Forelimb muscle (tissue), 1 donor: ENCODE measurements around the gene SORCS1. TPM values are rescaled to one million over a fixed set of nuclear protein-coding genes. Genes with fewer than 3 reads are reported as not detected.
"Not testable (repeated sequence)": the region's sequence is repeated elsewhere in the genome, so short reads cannot be mapped to it uniquely, and the experiment has no call there.

Source experiments
- DNase-seq: peaks from one replicate; pipeline ENCODE4 v3.0.0-alpha.2; 2013; ENCODE audit warnings: low read depth
- polyA plus RNA-seq: library from polyadenylated mRNA; unstranded; fragments of 120-200 nt; gene quantifications from one replicate; pipeline ENCODE4 v1.2.1, GENCODE V29; 2013; ENCODE audit not compliant: insufficient read length

SORCS1 gene
- polyA plus RNA-seq, 1 donor = 5.1 TPM

GRCh38 chr10:107051769-107052168 lies 112.7 kb downstream of the SORCS1 start:
- no peak for DNase-seq

- DNase-seq = no peak
Measured at GRCh38 chr10:107043461-107043860, 121.0 kb downstream of the SORCS1 start.

GRCh38 chr10:107037192-107038122 lies 127.0 kb downstream of the SORCS1 start:
- no peak for DNase-seq

- DNase-seq = no peak
Measured at GRCh38 chr10:107033799-107034422, 130.6 kb downstream of the SORCS1 start.

- no peak for DNase-seq
Measured at GRCh38 chr10:107032700-107033401, 131.7 kb downstream of the SORCS1 start.

GRCh38 chr10:107031931-107032699 lies 132.4 kb downstream of the SORCS1 start:
- DNase-seq = no peak

- DNase-seq = no peak
Measured at GRCh38 chr10:107028236-107028635, 136.3 kb downstream of the SORCS1 start.

GRCh38 chr10:107025676-107026075 lies 138.8 kb downstream of the SORCS1 start:
- no peak for DNase-seq

- DNase-seq = not testable (repeated sequence)
Measured at GRCh38 chr10:107024033-107024432, 140.5 kb downstream of the SORCS1 start.

GRCh38 chr10:107022600-107023354 lies 141.7 kb downstream of the SORCS1 start:
- DNase-seq = no peak

GRCh38 chr10:107019154-107019553 lies 145.4 kb downstream of the SORCS1 start:
- no peak for DNase-seq

GRCh38 chr10:107013258-107014006 lies 151.1 kb downstream of the SORCS1 start:
- DNase-seq = no peak

- DNase-seq = no peak
Measured at GRCh38 chr10:107011992-107012391, 152.5 kb downstream of the SORCS1 start.

- no peak for DNase-seq
Measured at GRCh38 chr10:107011105-107011504, 153.4 kb downstream of the SORCS1 start.

GRCh38 chr10:107010531-107010930 lies 154.0 kb downstream of the SORCS1 start:
- DNase-seq = no peak

GRCh38 chr10:107004362-107004761 lies 160.1 kb downstream of the SORCS1 start:
- DNase-seq = no peak

- DNase-seq = no peak
Measured at GRCh38 chr10:107002068-107002467, 162.4 kb downstream of the SORCS1 start.

GRCh38 chr10:106999118-106999707 lies 165.3 kb downstream of the SORCS1 start:
- no peak for DNase-seq

GRCh38 chr10:106997721-106998120 lies 166.8 kb downstream of the SORCS1 start:
- DNase-seq = no peak

GRCh38 chr10:106996510-106996909 lies 168.0 kb downstream of the SORCS1 start:
- no peak for DNase-seq
